ENCODE measurements around the gene NKX2-3. TPM values are rescaled to one million over a fixed set of nuclear protein-coding genes. Genes with fewer than 3 reads are reported as not detected.

Gene NKX2-3
- total RNA-seq, 2 experiments from 2014 or later: not detected

DNA sequence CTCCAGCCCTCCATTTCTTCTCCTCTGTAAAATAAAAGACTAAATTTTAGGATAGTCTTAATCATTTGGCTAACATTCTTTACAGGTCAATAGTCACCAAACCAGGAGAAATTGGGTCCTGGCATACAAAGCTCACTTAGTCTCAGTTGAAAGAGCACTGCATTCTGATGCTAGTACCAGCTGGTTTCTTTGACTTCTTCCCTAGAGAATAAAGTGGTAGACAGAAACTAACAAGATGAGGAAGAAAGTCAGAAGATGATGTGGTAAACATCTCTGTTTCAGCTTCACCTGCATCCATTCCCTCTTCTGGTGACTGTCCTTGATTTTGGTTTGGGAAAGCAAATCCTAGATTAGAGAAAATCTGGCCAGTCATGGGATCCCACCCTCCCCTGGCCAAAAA is 37.2 kb downstream of the NKX2-3 start:
- Mint-ChIP-seq H3K27me3 (peaks cover 38% of the 10 kb centered on the region), H3K4me1 (ENCODE audit: low read depth) (no peaks in the 10 kb centered on the region), H3K27ac (no peak overlapping the region), H3K4me3 (no peak overlapping the region), H3K36me3 (ENCODE audit: low read depth) (no peaks in the 10 kb centered on the region), H3K9me3 (no peaks in the 10 kb centered on the region)
- Histone ChIP-seq H3K9me3 (ENCODE audit: control insufficient read depth in 1 of 2, insufficient read depth in 1 of 2, low read length in 2 of 2) (peaks cover 0 to 5% of the 10 kb centered on the region in 2 experiments), H3K4me1 (ENCODE audit: insufficient read depth, low read length) (no peaks in the 10 kb centered on the region), H3K4me3 (ENCODE audit: low read length) (no peak overlapping the region), H3K27me3 (ENCODE audit: control insufficient read depth in 1 of 2, insufficient read depth in 2 of 2, low read length in 2 of 2) (peaks cover 5 to 15% of the 10 kb centered on the region in 2 experiments), H3K36me3 (ENCODE audit: insufficient read depth, low read length) (no peaks in the 10 kb centered on the region), H3K27ac (ENCODE audit: low read depth in 1 of 2, low read length in 2 of 2) (no peak overlapping the region)
- no peak for ATAC-seq (ENCODE audit: poor library complexity)
- intact Hi-C loops (cut with DNase I, micrococcal nuclease): no loop called here
- CTCF ChIA-PET: no interaction called here
- no peak for DNase-seq
- no peak for TF ChIP-seq CTCF (IDR thresholded peaks at IDR 0.05)
- POLR2A ChIA-PET: no interaction called here

GRCh38 chr10:99571816-99572215 is 39.1 kb downstream of the NKX2-3 start:
- intact Hi-C loops (cut with DNase I, micrococcal nuclease): no loop called here

DNA sequence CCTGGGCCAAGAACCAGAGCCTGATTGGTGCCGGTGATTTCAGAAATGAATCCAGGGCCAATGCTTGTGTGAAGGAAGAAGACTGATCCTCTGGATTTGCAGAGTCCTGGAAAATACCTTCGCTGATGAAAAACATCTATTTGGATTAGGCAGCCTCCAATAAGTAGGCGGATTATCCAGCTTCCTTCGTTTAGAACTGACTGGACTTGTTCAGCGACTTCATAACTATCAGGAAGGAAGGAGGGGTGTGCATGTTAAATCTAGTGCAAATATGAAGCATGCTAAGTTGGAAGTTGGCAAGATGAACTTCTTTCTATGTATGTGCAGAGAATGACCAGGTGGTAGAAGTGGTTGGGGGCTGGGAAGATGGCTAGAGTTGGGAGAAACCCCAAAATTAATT is 41.0 kb downstream of the NKX2-3 start:
- CTCF ChIA-PET: no interaction called here
- Mint-ChIP-seq H3K9me3 (no peaks in the 10 kb centered on the region), H3K4me1 (ENCODE audit: low read depth) (no peaks in the 10 kb centered on the region), H3K27me3 (peaks cover 28% of the 10 kb centered on the region), H3K36me3 (ENCODE audit: low read depth) (no peaks in the 10 kb centered on the region), H3K4me3 (no peak overlapping the region), H3K27ac (no peak overlapping the region)
- no peak overlapping the region for H3K27ac ChIP-seq (ENCODE audit: low read depth in 1 of 2, low read length in 2 of 2)
- ATAC-seq (ENCODE audit: poor library complexity): no peak
- H3K4me1 ChIP-seq (ENCODE audit: insufficient read depth, low read length): no peaks in the 10 kb centered on the region
- peaks cover 0 to 5% of the 10 kb centered on the region in 2 experiments for H3K9me3 ChIP-seq (ENCODE audit: control insufficient read depth in 1 of 2, insufficient read depth in 1 of 2, low read length in 2 of 2)
- no peak for DNase-seq
- no peak overlapping the region for H3K4me3 ChIP-seq (ENCODE audit: low read length)
- H3K36me3 ChIP-seq (ENCODE audit: insufficient read depth, low read length): no peaks in the 10 kb centered on the region
- H3K27me3 ChIP-seq (ENCODE audit: control insufficient read depth in 1 of 2, insufficient read depth in 2 of 2, low read length in 2 of 2): peaks cover 0 to 11% of the 10 kb centered on the region in 2 experiments
- no peak for TF ChIP-seq CTCF (IDR thresholded peaks at IDR 0.05)
- POLR2A ChIA-PET: no interaction called here
- intact Hi-C loops (cut with DNase I, micrococcal nuclease): no loop called here

More at GRCh38 chr10:99571816-99572215, 39.1 kb downstream of the NKX2-3 start:
- TF ChIP-seq CTCF (IDR thresholded peaks at IDR 0.05): no peak
- Mint-ChIP-seq H3K36me3 (ENCODE audit: low read depth) (no peaks in the 10 kb centered on the region), H3K27ac (no peak overlapping the region), H3K4me3 (no peak overlapping the region), H3K27me3 (peaks cover 29% of the 10 kb centered on the region), H3K9me3 (no peaks in the 10 kb centered on the region), H3K4me1 (ENCODE audit: low read depth) (no peaks in the 10 kb centered on the region)
- ChIA-PET POLR2A (no interaction called here), CTCF (no interaction called here)
- Histone ChIP-seq H3K4me3 (ENCODE audit: low read length) (no peak overlapping the region), H3K4me1 (ENCODE audit: insufficient read depth, low read length) (no peaks in the 10 kb centered on the region), H3K36me3 (ENCODE audit: insufficient read depth, low read length) (no peaks in the 10 kb centered on the region), H3K27ac (ENCODE audit: low read depth in 1 of 2, low read length in 2 of 2) (no peak overlapping the region), H3K9me3 (ENCODE audit: control insufficient read depth in 1 of 2, insufficient read depth in 1 of 2, low read length in 2 of 2) (peaks cover 0 to 5% of the 10 kb centered on the region in 2 experiments), H3K27me3 (ENCODE audit: control insufficient read depth in 1 of 2, insufficient read depth in 2 of 2, low read length in 2 of 2) (peaks cover 5 to 14% of the 10 kb centered on the region in 2 experiments)
- ATAC-seq (ENCODE audit: poor library complexity): no peak
- DNase-seq: no peak

All from CD4-positive, alpha-beta T cell (primary cell).